ENCODE measurements around the gene DDX10.

GRCh38 chr11:108959874-108960273 is 295.0 kb downstream of the DDX10 start:
- no peak for TF ChIP-seq CTCF (conservative IDR thresholded peaks at IDR 0.05)
- no peak for TF ChIP-seq ZFX (IDR thresholded peaks at IDR 0.05)
